HG03108 (cell line): Measurements from ENCODE around the gene MS4A4E.
"Not testable (repeated sequence)": the region's sequence is repeated elsewhere in the genome, so short reads cannot be mapped to it uniquely, and the experiment has no call there.

Experiments
- ATAC-seq: cut with Tn5 transposase; IDR thresholded peaks from one replicate; pipeline ENCODE4 v1.9.1; 2021; ENCODE audit warnings: moderate library complexity; ENCODE audit not compliant: unreplicated experiment

Gene MS4A4E

GRCh38 chr11:60242740-60243239 lies at the start of gene MS4A4E:
Gene MS4A4E, minus strand, starts transcription at chr11:60243137. Its CDS starts 13,082 bp downstream, at chr11:60230055.
- no peak for ATAC-seq

- ATAC-seq, result no peak
Measured at GRCh38 chr11:60292145-60292544, 49.2 kb upstream of the MS4A4E start.

- ATAC-seq, result no peak
Measured at GRCh38 chr11:60288531-60288930, 45.6 kb upstream of the MS4A4E start.

- not testable (repeated sequence) for ATAC-seq
Measured at GRCh38 chr11:60285411-60286126, 42.6 kb upstream of the MS4A4E start.

GRCh38 chr11:60282286-60282685 lies 39.3 kb upstream of the MS4A4E start:
- no peak for ATAC-seq

- ATAC-seq, result no peak
Measured at GRCh38 chr11:60281485-60281884, 38.5 kb upstream of the MS4A4E start.

- no peak for ATAC-seq
Measured at GRCh38 chr11:60280412-60280811, 37.5 kb upstream of the MS4A4E start, which contains the start of gene MS4A4A. Gene MS4A4A, plus strand, starts transcription at chr11:60280666. Its CDS starts 10 bp downstream, at chr11:60280676.

- ATAC-seq, result no peak
Measured at GRCh38 chr11:60274416-60274815, 31.5 kb upstream of the MS4A4E start.

- ATAC-seq, result no peak
Measured at GRCh38 chr11:60265373-60266214, 22.7 kb upstream of the MS4A4E start.

GRCh38 chr11:60264644-60265043 lies 21.7 kb upstream of the MS4A4E start:
- ATAC-seq, result no peak

- ATAC-seq, result no peak
Measured at GRCh38 chr11:60263402-60263801, 20.5 kb upstream of the MS4A4E start.

GRCh38 chr11:60261014-60261413 lies 18.1 kb upstream of the MS4A4E start:
- ATAC-seq, result no peak

GRCh38 chr11:60257956-60258722 lies 15.2 kb upstream of the MS4A4E start:
- no peak for ATAC-seq

GRCh38 chr11:60252213-60253108 lies 9.5 kb upstream of the MS4A4E start:
- ATAC-seq, result no peak

GRCh38 chr11:60251485-60252212 lies 8.7 kb upstream of the MS4A4E start:
- ATAC-seq, result no peak

- no peak for ATAC-seq
Measured at GRCh38 chr11:60241786-60242185, 1.2 kb downstream of the MS4A4E start.

- ATAC-seq, result no peak
Measured at GRCh38 chr11:60240662-60241061, 2.3 kb downstream of the MS4A4E start.

GRCh38 chr11:60235321-60235720 lies 7.6 kb downstream of the MS4A4E start:
- no peak for ATAC-seq

- no peak for ATAC-seq
Measured at GRCh38 chr11:60230681-60231080, 12.3 kb downstream of the MS4A4E start.
